GM19240 (cell line): ENCODE data around the gene ORMDL3.

Source experiments
- DNase-seq: peaks from one replicate; pipeline ENCODE4 v3.0.0; 2011; ENCODE audit warnings: low spot score; ENCODE audit not compliant: insufficient read length

Gene ORMDL3, protein sequence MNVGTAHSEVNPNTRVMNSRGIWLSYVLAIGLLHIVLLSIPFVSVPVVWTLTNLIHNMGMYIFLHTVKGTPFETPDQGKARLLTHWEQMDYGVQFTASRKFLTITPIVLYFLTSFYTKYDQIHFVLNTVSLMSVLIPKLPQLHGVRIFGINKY

DNA sequence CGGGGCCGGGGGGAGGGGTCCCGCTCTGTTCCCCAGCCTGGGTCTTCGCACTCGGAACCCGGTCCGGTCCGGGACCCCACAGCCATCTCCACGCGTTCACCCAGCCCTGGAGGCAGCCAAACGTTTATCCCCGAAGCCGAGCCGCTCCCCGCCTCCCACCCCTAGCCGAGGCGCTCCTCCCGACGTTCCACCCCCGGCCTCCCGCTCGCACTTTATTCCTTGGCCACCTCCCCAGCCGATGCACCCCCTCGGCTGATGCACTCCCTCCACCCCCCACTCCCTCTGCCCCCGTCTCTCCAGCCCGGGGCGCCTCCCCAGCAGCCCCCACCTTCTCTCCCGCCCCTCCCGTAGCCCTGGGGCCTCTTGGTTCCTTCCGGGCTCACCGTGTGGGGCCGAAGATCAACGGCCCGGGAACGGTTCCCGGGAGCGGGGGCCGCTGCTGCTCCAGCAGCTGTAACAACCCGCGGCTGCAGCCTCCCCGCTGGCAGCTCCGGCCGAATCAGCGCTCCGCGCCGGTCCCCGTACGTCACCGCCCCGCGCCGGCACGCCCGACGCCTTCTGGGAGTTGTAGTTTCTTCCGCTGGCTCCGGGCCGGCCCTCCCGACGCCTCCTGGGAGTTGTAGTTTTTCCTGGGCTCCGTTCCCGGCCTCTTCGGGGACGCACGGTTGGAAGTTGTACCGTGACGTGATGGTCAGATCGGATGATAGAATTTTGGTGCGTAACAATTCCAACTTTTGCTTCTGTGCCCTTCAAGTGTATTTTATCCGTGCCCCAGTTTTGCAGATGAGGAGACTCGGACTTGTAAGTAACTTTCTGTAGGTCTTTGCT is at the start of gene ORMDL3, which contains the start of gene LRRC3C:
ORMDL3 (minus strand) TSS at position 501 of the 828 bp plus-strand sequence. CDS start 3,398 bp downstream, outside the sequence.
LRRC3C (plus strand) TSS at position 632 of the 828 bp plus-strand sequence. CDS start 13,792 bp downstream, outside the sequence.
- peak; percentile 72 for DNase-seq

DNA sequence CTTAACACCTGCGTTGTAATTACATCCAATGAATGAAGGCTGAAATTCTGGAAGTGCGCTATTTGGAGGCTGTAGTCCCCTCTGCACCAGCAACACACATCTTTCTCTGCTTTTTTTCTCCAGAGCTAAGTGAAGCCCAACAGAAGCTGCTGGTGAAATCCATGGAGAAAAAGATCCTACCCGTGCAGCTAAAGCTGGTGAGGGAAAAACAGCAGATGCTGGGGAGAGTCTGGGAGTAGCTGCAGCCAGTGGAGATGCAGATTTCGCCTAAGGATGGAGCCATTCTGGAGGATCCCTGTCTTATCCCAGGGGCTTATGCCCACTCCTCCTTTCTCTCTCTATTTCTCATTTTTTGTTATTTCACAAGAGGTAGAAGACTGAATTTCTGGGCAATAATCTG is 48.4 kb upstream of the ORMDL3 start:
- DNase-seq, result no peak

DNA sequence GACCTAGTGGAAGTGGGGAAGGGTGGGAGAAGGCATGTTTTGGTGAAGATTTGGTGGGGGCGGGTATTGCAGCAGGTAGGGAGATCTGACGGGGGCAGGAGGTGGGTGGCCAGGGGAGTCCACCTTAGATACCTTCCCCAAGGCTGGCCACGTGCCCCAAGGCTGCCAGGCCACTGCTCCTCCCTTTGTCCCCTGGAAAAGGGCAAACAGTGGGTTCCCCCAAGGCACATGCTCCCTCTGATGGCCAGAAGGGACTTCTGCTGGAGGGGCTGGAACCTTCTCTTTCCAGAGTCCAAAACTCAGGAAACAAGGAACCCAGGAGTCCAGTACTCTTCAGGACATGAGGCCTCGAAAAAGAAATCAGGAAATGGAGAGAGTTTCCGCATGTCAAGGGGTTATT is 47.0 kb upstream of the ORMDL3 start:
- DNase-seq, result no peak

DNA sequence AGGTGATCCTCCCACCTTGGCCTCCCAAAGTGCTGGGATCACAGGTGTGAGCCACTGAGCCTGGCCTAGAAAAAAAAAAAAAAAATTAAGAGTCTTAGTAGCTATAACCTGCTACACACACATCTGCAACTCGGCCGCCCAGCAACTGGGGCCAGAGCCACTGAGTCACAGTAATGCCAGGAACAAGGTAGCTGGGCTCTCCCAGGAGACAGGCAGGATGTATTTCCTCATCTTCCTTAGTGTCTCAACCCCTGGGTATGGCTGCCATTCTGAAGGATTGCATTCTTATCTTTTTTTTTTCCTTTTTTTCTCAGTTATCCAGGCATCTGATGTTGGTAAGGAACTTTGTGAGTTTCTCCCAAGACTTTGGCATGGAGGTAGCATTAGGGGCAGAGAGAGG is 46.1 kb upstream of the ORMDL3 start:
- DNase-seq, result no peak

DNA sequence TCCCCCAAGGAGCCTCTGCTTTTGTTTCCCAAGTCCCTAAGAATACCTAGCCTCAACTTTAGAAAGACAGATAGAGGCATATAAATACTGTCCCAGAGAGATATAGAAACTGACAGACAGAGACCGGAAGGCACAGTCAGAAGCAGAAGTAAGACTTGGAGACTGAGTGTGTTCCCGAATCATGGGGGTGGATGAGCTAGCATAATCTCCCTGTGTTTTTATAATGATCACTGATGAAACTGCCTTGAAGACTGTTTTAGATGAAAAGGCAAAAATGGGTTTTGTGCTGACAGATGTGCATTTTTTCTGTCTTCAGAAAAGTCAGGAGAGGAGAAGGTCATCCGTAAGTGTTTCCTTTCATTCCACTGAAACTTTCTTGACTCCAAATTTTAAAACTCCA is 44.9 kb upstream of the ORMDL3 start:
- no peak for DNase-seq

DNA sequence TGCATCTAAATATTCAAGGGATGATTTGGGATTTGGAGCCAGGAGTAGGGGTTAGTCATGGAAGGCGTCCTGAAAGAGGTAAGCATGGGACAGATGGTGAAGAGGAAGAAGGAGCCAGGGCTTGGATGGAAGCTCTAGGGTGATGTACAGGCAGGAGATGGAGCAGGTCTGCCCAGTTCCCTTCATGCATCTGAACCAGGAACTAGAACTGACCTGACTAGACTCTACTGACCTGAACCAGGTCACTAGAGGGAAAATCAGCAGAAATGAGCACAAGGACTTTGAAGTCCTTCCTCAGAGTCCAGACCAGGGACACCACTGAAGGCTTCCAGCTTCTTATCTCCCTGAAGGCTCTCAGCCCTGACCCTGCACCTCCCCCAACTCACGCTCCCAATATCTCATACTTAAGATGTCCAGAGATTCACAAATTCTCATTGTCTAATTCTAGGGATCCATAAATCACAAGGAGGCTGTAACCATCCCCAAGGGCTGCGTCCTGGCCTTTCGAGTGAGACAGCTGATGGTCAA is 43.7 kb upstream of the ORMDL3 start:
- no peak for DNase-seq

DNA sequence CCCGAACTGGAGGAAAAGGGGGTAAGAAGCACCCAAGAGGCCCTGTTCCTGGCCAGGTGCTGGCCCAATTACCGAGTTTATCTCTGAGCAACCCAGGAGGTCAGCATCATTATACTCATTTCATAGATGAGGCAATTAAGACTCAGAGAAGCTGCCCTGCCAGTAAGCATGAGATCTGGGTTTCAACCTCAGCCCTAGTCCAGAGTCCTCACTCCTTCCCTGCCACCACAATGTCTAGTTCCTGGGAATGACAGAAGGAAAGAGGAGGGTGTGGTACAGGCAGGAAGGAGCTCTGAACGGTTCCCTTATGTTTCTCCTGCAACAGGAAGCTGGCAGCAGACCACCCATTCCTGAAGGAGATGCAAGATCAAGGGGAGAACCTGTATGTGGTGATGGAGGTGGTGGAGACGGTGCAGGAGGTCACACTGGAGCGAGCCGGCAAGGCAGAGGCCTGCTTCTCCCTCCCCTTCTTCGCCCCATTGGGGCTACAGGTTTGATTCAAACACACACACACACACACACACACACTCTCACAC is 42.8 kb upstream of the ORMDL3 start:
- no peak for DNase-seq

DNA sequence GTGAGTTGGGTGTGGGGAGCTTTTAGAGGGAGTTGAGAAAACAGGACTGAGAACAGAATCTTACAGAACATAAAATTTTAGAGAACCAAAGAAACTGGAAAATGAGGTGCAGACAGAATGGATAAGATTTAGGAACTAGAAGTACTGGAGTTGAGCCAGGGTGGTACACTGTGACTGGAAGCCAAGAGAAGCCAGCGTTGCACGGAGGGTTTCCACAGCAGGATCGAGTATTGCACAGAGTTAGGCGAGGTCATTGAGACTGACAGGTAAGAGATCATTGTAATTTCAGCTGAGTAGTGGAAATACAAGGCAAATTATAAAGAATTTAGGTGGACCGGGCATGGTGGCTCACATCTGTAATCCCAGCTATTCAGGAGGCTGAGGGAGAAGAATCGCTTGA is 42.0 kb upstream of the ORMDL3 start:
- no peak for DNase-seq

DNA sequence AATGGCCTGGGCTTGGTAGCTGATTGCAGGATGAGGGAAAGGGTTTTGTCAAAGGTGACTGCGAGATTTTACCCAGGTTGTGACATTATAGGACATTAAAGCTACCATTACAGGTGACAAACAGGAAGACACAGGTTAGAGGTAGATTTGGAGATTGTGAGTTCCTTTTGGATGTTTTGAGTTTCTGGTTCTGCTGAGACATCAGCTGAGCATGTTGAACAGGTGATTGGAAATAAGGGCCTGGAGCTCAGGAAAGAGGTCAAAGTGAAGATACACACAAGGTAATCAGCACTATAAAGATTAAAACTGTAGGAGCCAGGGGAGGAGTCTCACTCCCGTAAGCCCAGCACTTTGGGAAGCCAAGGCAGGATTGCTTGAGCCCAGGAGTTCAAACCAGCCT is 41.4 kb upstream of the ORMDL3 start:
- no peak for DNase-seq

DNA sequence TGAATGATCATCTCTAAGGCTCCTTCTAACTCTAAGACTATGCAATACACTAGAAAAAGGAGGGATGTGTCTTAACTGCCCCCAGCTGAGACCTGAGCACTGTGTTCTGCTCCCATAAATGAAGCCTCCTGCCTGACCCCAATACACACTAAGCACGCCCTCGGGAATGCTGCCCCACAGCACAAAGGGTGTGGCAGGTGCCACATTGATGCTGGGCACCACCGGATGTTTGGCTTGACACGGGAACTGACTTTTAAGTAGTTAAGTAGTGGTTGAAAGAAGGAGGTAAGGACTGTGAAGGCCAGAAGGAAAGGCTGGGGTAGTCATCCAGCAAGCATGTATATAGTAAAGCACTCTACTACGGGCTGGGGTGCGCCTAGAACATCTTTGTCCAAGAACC is 39.4 kb upstream of the ORMDL3 start:
- DNase-seq, result no peak

DNA sequence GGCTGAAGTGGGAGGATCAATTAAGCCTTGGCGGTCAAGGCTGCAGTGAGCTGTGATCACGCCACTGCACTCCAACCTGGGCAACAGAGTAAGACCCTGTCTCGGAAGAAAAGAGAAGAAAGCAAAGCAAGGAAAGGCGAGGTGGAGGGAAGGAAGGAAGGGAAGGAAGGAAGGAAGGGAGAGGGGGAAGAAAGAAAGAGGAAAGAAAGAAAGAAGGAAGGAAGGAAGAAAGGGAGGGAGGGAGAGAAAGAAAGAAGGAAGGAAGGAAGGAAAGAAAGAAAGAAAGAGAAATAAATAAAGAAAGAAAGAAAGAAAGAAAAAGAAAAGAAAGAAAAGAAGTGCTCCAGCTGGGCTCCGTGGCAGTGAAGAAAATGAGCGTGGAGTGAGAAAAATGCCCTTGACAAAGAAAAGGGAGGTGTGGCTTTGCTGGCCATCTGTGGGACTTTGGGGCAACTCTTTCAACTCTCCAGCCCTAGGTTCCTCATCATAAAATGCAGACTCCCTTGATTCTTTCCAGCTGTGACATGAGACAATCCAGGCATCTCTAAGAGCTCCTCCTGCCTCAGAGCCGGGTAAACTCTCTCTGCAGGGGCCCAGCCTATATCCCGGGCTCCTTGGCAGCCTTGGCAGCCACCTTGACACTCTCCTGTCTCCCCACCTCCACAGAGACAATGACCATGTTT is 37.8 kb upstream of the ORMDL3 start:
- no peak for DNase-seq

DNA sequence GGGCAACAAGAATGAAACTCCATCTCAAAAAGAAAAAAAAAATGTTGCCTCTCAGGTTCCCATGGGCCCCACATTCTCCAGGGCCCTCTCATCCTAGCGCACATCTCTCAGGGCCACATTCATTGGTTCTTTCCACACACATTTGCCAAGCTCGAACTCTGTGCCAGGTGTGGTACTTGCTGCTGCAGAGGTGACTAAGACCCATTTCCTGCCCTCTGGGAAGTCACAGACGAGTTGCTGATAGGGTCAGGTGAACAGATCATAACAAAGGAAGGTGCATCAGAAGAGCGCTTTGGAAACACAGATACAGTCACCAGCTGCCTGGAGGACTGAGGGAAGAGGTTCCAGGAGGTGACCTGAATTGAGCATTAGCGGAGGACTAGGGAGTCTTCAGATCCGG is 36.4 kb upstream of the ORMDL3 start:
- DNase-seq, result no peak

DNA sequence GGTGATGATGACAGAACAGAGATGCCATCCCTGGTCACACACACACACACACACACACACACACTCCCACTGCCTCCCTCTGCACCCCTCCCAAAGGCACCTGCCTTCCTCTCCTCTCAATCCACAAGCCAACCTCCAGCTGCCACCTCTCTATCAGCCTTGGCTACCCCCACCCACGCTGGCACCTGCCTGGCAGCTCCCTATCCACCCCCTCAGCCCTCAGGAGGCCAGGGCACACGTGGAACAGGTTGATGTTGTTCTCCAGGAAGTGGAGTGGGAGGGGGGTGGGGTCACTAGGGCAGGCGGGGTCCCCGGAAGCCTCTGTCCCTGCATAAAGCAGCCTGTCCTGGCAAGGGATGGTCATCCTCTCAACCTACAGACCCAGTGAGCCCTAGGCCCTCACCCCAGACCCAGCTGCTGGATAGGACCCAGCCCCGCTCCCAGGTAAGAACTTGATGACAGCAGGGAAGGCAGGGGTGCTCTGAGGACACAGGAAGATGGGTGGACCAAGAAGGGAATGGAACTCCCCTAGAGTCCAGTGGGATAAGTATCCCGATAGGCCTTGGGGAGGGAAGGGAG is 35.3 kb upstream of the ORMDL3 start, which contains the start of gene GSDMA:
GSDMA (plus strand) TSS at position 363 of the 579 bp plus-strand sequence. CDS start 2,684 bp downstream, outside the sequence.
- DNase-seq, result no peak

DNA sequence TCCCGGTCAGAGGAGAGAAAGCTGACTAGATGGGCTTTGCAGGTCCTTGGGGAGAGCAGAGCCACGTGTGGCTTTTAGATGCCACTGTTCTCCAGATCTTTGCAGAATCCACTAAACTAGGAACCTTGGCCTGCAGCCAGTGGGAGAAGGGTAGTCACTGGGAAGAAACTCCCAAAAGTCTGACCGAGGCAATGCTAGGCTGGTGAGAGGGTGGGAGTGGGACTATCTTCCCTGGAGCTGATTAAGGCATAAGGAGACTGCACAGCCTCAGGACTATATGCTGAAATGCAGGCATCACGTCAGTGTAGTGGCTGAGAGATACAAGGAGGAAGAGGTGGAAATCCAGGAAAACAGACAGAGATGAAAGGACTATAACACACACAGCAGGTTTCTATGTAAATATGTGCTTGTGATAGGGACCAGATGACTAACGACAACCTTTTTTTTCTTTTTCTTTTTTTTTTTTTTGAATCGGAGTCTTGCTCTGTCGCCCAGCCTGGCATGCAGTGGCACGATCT is 33.2 kb upstream of the ORMDL3 start:
- no peak for DNase-seq

DNA sequence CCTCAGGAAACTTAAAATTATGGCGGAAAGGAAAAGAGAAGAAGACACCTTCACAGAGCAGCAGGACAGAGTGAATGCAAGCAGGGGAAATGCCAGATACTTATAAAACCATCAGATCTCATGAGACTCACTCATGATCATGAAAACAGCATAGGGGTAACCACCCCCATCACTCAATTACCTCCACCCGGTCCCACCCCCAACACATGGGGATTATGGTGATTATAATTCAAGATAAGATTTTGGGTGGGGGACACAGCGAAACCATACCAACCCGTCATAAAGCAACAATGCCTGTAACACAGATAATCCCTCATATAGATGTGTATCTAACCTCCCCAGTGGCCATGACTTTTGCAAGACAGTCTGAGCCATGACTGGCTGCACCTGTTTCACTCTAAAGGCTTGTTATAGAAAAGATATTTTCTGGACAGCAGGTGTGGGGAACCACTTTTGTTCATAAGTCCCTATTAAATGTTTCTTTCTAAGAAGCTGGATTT is 28.4 kb upstream of the ORMDL3 start:
- no peak for DNase-seq

DNA sequence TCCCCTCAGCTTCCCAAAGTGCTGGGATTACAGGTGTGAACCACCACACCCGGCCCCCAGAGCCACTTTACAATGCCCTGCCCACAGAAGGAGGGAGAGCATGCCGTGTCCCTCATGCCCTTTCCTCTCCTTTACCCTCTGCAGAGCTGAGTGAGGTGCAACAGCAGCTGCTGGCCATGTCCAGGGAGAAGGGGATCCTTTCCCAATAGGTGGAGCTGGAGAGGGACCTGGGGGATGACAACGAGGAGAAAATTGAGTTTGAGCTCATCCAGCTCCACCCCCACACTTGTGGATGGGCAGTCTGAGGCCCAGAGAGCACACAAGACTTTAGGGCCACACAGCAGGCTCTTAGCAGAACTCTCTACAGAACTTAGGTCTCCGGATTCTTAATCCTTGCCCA is 27.5 kb upstream of the ORMDL3 start:
- no peak for DNase-seq

DNA sequence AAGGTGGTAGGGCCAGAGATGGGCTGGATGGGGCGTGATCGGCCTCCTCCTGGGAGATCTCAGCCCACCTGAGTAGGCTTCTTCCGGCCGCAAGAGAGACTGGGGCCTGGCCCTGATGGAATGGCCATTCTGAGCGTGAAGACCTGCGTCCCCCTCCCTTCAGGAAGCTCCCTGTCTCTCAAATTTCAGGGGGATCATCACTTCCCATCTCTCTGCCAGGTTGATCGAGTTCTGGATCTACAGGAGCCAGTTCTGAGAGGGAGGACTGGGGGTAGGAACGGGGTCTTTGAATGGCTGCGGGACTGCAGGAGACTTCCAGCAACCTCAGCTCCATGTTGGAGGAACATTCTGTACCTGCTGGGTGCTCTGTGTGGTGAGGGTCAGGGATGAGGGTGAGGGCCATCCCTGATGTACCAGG is 26.1 kb upstream of the ORMDL3 start:
- DNase-seq, result no peak

DNA sequence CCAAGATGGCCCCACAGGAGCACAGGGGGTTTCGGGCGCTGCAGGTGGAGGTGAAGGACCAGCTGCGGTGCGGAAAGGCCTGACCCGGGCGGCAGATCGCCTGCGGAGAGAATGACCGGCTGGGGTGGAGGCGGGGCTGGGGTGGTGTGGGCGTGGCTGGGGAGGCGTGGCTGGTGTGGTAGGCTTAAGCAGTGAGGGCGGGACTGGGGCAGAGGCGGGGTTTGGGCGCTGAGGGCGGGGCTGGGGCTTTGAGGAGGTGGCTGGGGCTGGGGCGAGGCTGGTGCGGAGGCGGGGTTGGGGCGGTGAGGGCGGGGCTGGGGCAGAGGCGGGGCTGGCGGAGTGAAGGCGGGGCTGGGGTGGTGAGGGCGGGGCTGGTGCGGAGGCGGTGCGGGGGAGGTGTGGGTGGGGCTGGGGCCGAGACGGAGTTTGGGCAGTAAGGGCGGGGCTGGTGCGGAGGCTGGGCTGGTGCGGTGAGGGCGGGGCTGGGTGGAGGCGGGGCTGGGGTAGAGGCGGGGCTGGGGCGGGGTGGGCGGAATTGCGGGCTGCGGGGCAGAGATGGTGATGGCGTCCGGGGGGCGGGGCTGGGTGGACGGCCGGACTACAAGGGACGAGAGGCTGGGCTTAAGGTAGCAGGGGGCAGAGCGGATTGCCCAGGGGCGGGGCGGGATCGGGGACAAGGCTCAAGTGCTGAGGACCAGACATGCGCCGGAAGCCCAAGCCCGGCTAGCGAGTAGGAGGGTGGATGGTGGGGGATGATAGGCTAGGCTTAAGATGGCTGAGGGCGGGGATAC is 25.5 kb upstream of the ORMDL3 start:
- DNase-seq, result peak; percentile 90

DNA sequence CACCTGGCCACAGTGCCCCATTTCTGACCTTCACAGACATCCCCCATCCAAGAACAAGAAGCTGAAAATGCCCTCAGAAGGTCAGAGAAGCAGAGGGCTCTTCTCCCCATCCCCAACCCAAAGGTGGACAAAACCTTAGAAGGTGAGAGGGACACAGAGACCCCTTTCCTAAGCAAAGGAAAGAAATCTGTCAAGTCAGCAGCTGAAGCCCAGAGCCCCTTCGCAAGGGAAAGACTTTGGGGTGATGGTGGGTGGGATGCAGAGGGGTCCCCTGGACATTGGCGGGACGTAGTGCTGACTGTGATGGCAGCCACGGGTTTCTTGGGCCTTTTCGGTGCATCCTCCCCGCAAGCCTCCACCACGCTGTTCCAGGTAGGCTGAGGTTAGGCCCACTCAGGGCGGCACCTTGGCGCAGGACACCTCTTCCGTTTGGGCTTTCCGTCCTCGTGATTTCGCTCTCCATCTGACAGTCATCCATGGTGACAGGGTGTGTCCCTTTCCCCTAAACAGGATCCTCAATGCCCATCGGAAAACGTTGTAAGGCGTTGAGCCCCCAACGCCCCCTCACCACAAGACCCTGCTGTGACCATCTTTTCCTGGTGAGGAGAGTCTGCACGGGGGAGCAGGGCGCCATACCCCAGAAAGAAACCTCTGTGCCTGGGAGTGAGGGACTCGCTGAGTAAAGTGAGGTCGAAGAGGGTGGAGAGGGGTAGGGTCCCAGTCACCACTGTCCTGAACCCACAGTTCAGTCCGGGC is 24.7 kb upstream of the ORMDL3 start:
- DNase-seq, result no peak
